HCT116 (cell line): ENCODE measurements around the gene CACNB3. TPM values are rescaled to one million over a fixed set of nuclear protein-coding genes. Genes with fewer than 3 reads are reported as not detected.

Source experiments
- ATAC-seq: fragments of 200-7000 bp; cut with Tn5 transposase; 2 replicates; pipeline ENCODE4 v1.9.1; 2020; ENCODE audit warnings: mild to moderate bottlenecking, moderate library complexity
- BruUV-seq: library from RNA; stranded (reverse); fragments of 400-500 nt; replicated peaks from 2 replicates; lab custom pipeline; 2021; lab: Mats Ljungman, UMichigan
- CTCF ChIA-PET: fragments of 300-600 bp; sonication (Branson Sonifier 250); formaldehyde crosslinking; loops from one replicate; lab custom pipeline; 2021; ENCODE audit warnings: antibody characterized with exemption; lab: Charles Lee
- POLR2A ChIA-PET: fragments of 300-600, 350-600 bp; sonication (Branson Sonifier 250); formaldehyde crosslinking; loops from one replicate; lab custom pipeline; 2021; ENCODE audit warnings: antibody characterized with exemption; lab: Charles Lee
- RAD21 ChIA-PET, 2 experiments: fragments of 300-600 bp; sonication (Branson Sonifier 250); formaldehyde crosslinking; loops; one replicate each; lab custom pipeline; 2023; ENCODE audit warnings: low total read pairs in 2 of 2; ENCODE audit not compliant: uncharacterized antibody in 2 of 2, unreplicated experiment in 2 of 2, low non-redundant PET in 1 of 2; lab: Charles Lee
- DNase-seq: peaks from one replicate; pipeline ENCODE4 v3.0.0-alpha.2; 2010; ENCODE audit warnings: low read depth, low spot score
- H2AFZ ChIP-seq: fragments of 200-600 bp; shearing (Covaris generic), sonication (generic); 2 replicates; pipeline ENCODE4 v1.6.1; 2017; ENCODE audit warnings: low read depth, mixed run types, mixed read lengths, antibody characterized with exemption, low read length; ENCODE audit not compliant: poor library complexity, severe bottlenecking
- H3K27ac ChIP-seq: 2 replicates; pipeline ENCODE4 v1.5.1; 2012; ENCODE audit warnings: low read depth, low read length
- H3K27me3 ChIP-seq: fragments of 200-600 bp; sonication (generic); 2 replicates; pipeline ENCODE4 v1.6.1; 2016; ENCODE audit warnings: mixed run types, low read length, mixed read lengths; ENCODE audit not compliant: insufficient read depth
- H3K36me3 ChIP-seq, 2 experiments: fragments of 200-500 bp in 1 of 2; fragments of 200-600 bp in 1 of 2; sonication (Bioruptor generic) in 1 of 2; sonication (generic) in 1 of 2; 2 replicates each; pipeline versions ENCODE4 v1.5.1 to v1.6.1; 2014 to 2016; ENCODE audit warnings: low read length in 2 of 2, inconsistent platforms in 1 of 2, mixed read lengths in 1 of 2, mixed run types in 1 of 2; ENCODE audit not compliant: insufficient read depth in 2 of 2, control insufficient read depth in 1 of 2
- H3K4me1 ChIP-seq, 2 experiments: fragments of 200-600 bp in 1 of 2; sonication (generic) in 1 of 2; 2 replicates each; pipeline versions ENCODE4 v1.5.1 to v1.6.1; 2012 to 2017; ENCODE audit warnings: low read length in 2 of 2, inconsistent platforms in 1 of 2, mild to moderate bottlenecking in 1 of 2, mixed read lengths in 1 of 2, mixed run types in 1 of 2, moderate library complexity in 1 of 2; ENCODE audit not compliant: insufficient read depth in 2 of 2, control insufficient read depth in 1 of 2
- H3K4me2 ChIP-seq: fragments of 200-600 bp; sonication (generic); 2 replicates; pipeline ENCODE4 v1.6.1; 2017; ENCODE audit warnings: mixed run types, low read length, mixed read lengths
- H3K4me3 ChIP-seq, 2 experiments: fragments of 200-600 bp in 1 of 2; sonication (generic) in 1 of 2; replicated peaks in 1 of 2; 2 replicates each; pipeline ENCODE4 v1.5.1; 2011 to 2016; ENCODE audit warnings: low read length in 2 of 2, control low read depth in 1 of 2, low read depth in 1 of 2, mild to moderate bottlenecking in 1 of 2, mixed read lengths in 1 of 2, mixed run types in 1 of 2
- H3K79me2 ChIP-seq: fragments of 200-600 bp; sonication (generic); 2 replicates; pipeline ENCODE4 v1.6.1; 2017; ENCODE audit warnings: mild to moderate bottlenecking, mixed run types, low read length, moderate library complexity, mixed read lengths; ENCODE audit not compliant: insufficient read depth
- H3K9ac ChIP-seq: fragments of 200-600 bp; sonication (generic); 2 replicates; pipeline ENCODE4 v1.6.1; 2016; ENCODE audit warnings: low read length, mixed read lengths
- H3K9me2 ChIP-seq: fragments of 200-600 bp; sonication (generic), shearing (Covaris generic); 2 replicates; pipeline ENCODE4 v1.6.1; 2017; ENCODE audit warnings: mixed run types, mild to moderate bottlenecking, moderate library complexity; ENCODE audit not compliant: insufficient read depth
- H3K9me3 ChIP-seq, 2 experiments: fragments of 200-500 bp in 1 of 2; fragments of 200-600 bp in 1 of 2; sonication (Bioruptor generic) in 1 of 2; sonication (generic) in 1 of 2; 2 replicates each; pipeline ENCODE4 v1.6.1; 2014 to 2017; ENCODE audit warnings: low read length in 2 of 2, mixed read lengths in 2 of 2, inconsistent platforms in 1 of 2, low read depth in 1 of 2, mild to moderate bottlenecking in 1 of 2, mixed run types in 1 of 2, moderate library complexity in 1 of 2; ENCODE audit not compliant: control insufficient read depth in 1 of 2, insufficient read depth in 1 of 2
- H4K20me1 ChIP-seq: fragments of 200-600 bp; sonication (generic), shearing (Covaris generic); 2 replicates; pipeline ENCODE4 v1.6.1; 2017; ENCODE audit warnings: mixed run types, mild to moderate bottlenecking, moderate library complexity; ENCODE audit not compliant: insufficient read depth
- ATF3 ChIP-seq: IDR thresholded peaks from 2 replicates; pipeline ENCODE4 v1.6.1; 2012
- CBX3 ChIP-seq: IDR thresholded peaks from 2 replicates; pipeline ENCODE4 v1.6.1; 2012; ENCODE audit warnings: low read depth
- CEBPB ChIP-seq: IDR thresholded peaks from 2 replicates; pipeline ENCODE4 v1.6.1; 2012; ENCODE audit warnings: low read depth
- EGR1 ChIP-seq: IDR thresholded peaks from 2 replicates; pipeline ENCODE4 v1.6.1; 2012; ENCODE audit warnings: low read depth
- ELF1 ChIP-seq: IDR thresholded peaks from 2 replicates; pipeline ENCODE4 v1.6.1; 2012; ENCODE audit warnings: low read depth, borderline replicate concordance
- EZH2 ChIP-seq: fragments of 200-600 bp; sonication (generic); IDR thresholded peaks from 2 replicates; pipeline ENCODE4 v1.6.1; 2017; ENCODE audit warnings: antibody characterized with exemption, mixed run types
- EZH2phosphoT487 ChIP-seq: fragments of 200-600 bp; IDR thresholded peaks from 2 replicates; pipeline ENCODE4 v1.6.1; 2018; ENCODE audit warnings: antibody characterized with exemption, borderline replicate concordance
- FOSL1 ChIP-seq: IDR thresholded peaks from 2 replicates; pipeline ENCODE4 v1.6.1; 2012; ENCODE audit warnings: low read depth
- JUND ChIP-seq: IDR thresholded peaks from 2 replicates; pipeline ENCODE4 v1.6.1; 2012
- MAX ChIP-seq: IDR thresholded peaks from 2 replicates; pipeline ENCODE4 v1.6.1; 2012
- POLR2A ChIP-seq: IDR thresholded peaks from 2 replicates; pipeline ENCODE4 v1.7.0; 2011; ENCODE audit warnings: borderline replicate concordance; ENCODE audit not compliant: insufficient read depth, insufficient read length; ENCODE audit errors: extremely low read depth
- POLR2AphosphoS5 ChIP-seq: IDR thresholded peaks from 2 replicates; pipeline ENCODE4 v1.6.1; 2011; ENCODE audit warnings: mild to moderate bottlenecking, low read depth, low read length, moderate library complexity
- RAD21 ChIP-seq: IDR thresholded peaks from 2 replicates; pipeline ENCODE4 v1.6.1; 2012; ENCODE audit warnings: low read depth, mild to moderate bottlenecking
- REST ChIP-seq: IDR thresholded peaks from 2 replicates; pipeline ENCODE4 v1.6.1; 2012; ENCODE audit warnings: low read depth
- SIN3A ChIP-seq: IDR thresholded peaks from 2 replicates; pipeline ENCODE4 v1.6.1; 2012; ENCODE audit warnings: low read depth
- SP1 ChIP-seq: IDR thresholded peaks from 2 replicates; pipeline ENCODE4 v1.6.1; 2012; ENCODE audit warnings: low read depth
- SRF ChIP-seq: IDR thresholded peaks from 2 replicates; pipeline ENCODE4 v1.6.1; 2012; ENCODE audit warnings: low read depth
- YY1 ChIP-seq: IDR thresholded peaks from 2 replicates; pipeline ENCODE4 v1.6.1; 2011; ENCODE audit warnings: low read length, low read depth, moderate library complexity, mild to moderate bottlenecking; ENCODE audit not compliant: insufficient replicate concordance; ENCODE audit errors: extremely low read depth
- intact Hi-C: fragments of 100-400 bp; cut with micrococcal nuclease; formaldehyde crosslinking; loops from 2 replicates; pipeline ENCODE4 v1.10.0; 2022
- total RNA-seq: library from RNA; stranded (reverse); gene quantifications from one replicate; pipeline ENCODE4 v1.2.1, GENCODE V29; 2021; ENCODE audit not compliant: unreplicated experiment
- TF ChIP-seq, protein P1 (sequence below): IDR thresholded peaks from 2 replicates; pipeline ENCODE4 v1.6.1; 2011; ENCODE audit warnings: mild to moderate bottlenecking, low read length, moderate library complexity; ENCODE audit not compliant: insufficient replicate concordance; ENCODE audit errors: extremely low read depth

CACNB3 gene
- total RNA-seq, 1 experiment from 2014 or later: 22.0 TPM

DNA sequence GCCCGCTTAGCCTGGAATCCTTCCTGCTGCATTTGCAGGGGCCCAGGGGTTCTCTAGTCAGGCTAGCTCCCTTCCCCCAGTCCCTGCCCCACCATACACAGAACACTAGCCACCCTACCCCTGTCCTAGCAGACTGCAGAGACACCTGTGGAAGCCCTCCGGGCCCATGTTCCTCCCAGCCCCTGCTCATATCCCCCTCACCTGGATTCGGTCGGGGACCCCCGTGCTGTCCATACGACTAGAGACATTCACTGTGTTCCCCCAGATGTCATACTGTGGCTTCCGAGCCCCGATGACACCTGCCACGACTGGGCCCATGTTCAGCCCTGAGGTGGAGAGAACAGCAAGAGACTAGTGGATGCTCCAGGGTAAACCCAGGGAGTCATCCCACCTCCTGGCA, 49.6 kb upstream of the CACNB3 start (continued):
- TF ChIP-seq REST (no peak), EGR1 (no peak), CBX3 (no peak), JUND (no peak), EZH2 (no peak), RAD21 (no peak)

DNA sequence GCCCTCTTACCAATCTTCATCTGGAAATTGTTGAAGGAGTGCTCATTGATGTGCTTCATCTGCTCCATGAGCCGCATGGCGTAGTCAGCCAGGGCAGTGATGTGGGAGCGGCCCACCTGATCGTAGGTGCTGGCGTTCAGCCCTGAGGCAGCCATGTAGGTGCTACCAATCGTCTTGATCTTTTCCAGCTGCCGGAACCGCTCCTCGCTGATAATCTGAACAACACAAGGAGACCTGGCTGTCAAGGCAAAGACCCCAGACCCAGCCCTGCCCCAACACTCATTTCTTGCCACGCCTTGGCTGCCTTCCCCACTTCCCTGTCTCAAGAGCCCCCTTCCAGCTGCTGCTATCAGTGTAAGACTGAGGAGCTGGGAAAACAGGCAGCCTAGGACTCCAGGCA, 47.5 kb upstream of the CACNB3 start:
- no peaks in the 10 kb centered on the region for H4K20me1 ChIP-seq
- H3K4me2 ChIP-seq: no peak overlapping the region
- H3K9me3 ChIP-seq: no peaks in the 10 kb centered on the region
- ATAC-seq: no peak
- no peak for DNase-seq
- H3K4me3 ChIP-seq: no peak overlapping the region
- CTCF ChIA-PET: no interaction called here
- POLR2A ChIA-PET: interaction anchor here (1.0 kb wide), 1 partner anchor 18 kb away, joined by 3 read pairs; the partner anchor contains the start of gene ADCY6
- no peak overlapping the region for H3K9ac ChIP-seq
- peaks cover 18 to 27% of the 10 kb centered on the region in 2 experiments; a peak in 3 of 4 replicates for H3K36me3 ChIP-seq
- no peak overlapping the region for H3K27ac ChIP-seq
- BruUV-seq: no TSS peak
- intact Hi-C loops: no loop called here
- no peaks in the 10 kb centered on the region for H3K27me3 ChIP-seq
- no peaks in the 10 kb centered on the region for H3K4me1 ChIP-seq
- no peaks in the 10 kb centered on the region for H3K79me2 ChIP-seq
- H3K9me2 ChIP-seq: no peaks in the 10 kb centered on the region
- no peak overlapping the region for H2AFZ ChIP-seq
- RAD21 ChIA-PET: no interaction called here
- TF ChIP-seq MAX (no peak), SIN3A (no peak), SP1 (no peak), CBX3 (no peak), RAD21 (no peak), EGR1 (no peak), ATF3 (no peak), EZH2phosphoT487 (no peak), YY1 (no peak), FOSL1 (no peak), SRF (no peak), POLR2A (no peak), CEBPB (no peak), JUND (no peak), ELF1 (no peak), POLR2AphosphoS5 (no peak), EZH2 (no peak)
- TF ChIP-seq, protein P1, sequence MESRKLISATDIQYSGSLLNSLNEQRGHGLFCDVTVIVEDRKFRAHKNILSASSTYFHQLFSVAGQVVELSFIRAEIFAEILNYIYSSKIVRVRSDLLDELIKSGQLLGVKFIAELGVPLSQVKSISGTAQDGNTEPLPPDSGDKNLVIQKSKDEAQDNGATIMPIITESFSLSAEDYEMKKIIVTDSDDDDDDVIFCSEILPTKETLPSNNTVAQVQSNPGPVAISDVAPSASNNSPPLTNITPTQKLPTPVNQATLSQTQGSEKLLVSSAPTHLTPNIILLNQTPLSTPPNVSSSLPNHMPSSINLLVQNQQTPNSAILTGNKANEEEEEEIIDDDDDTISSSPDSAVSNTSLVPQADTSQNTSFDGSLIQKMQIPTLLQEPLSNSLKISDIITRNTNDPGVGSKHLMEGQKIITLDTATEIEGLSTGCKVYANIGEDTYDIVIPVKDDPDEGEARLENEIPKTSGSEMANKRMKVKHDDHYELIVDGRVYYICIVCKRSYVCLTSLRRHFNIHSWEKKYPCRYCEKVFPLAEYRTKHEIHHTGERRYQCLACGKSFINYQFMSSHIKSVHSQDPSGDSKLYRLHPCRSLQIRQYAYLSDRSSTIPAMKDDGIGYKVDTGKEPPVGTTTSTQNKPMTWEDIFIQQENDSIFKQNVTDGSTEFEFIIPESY: no peak
